Measurements from ENCODE around the gene COBLL1. TPM values are rescaled to one million over a fixed set of nuclear protein-coding genes. Genes with fewer than 3 reads are reported as not detected.

Gene COBLL1
- total and polyA plus RNA-seq, 4 donors = 16.3 to 114 (median 36.4) TPM

DNA sequence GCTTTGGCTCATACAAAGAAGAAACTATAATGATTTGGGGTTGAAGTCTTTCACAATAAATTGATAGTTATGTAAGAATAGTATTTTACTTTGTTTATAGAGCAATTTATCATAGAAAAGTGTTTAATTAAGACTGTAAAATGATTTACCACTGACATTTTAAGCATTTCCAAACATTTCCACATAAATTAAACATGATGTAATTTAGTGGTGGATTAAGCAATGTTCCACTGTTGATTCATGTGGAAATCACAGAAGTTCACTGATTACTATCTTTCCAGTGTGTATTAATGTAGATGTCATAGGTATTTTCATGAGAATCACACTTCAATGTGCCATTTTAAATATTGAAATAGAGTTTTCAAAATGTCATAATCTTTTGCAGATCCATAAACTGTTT lies 180.3 kb downstream of the COBLL1 start:
- no peak for DNase-seq (ENCODE audit: low spot score)
- no peak overlapping the region for H3K9ac ChIP-seq (ENCODE audit: low read depth in 1 of 2, low read length in 2 of 2)
- TF ChIP-seq, protein P1, sequence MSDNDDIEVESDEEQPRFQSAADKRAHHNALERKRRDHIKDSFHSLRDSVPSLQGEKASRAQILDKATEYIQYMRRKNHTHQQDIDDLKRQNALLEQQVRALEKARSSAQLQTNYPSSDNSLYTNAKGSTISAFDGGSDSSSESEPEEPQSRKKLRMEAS (IDR thresholded peaks at IDR 0.05) = no peak
- peak; percentile 53 for TF ChIP-seq YY1 (IDR thresholded peaks at IDR 0.05)
- TF ChIP-seq RXRA (IDR thresholded peaks at IDR 0.05) = peak; percentile 28 to 64
- peak; percentile 25 to 48 for TF ChIP-seq HNF4A (conservative IDR thresholded peaks at IDR 0.05)
- TF ChIP-seq FOXA2 (IDR thresholded peaks at IDR 0.05) = peak; percentile 78
- TF ChIP-seq, protein P2, sequence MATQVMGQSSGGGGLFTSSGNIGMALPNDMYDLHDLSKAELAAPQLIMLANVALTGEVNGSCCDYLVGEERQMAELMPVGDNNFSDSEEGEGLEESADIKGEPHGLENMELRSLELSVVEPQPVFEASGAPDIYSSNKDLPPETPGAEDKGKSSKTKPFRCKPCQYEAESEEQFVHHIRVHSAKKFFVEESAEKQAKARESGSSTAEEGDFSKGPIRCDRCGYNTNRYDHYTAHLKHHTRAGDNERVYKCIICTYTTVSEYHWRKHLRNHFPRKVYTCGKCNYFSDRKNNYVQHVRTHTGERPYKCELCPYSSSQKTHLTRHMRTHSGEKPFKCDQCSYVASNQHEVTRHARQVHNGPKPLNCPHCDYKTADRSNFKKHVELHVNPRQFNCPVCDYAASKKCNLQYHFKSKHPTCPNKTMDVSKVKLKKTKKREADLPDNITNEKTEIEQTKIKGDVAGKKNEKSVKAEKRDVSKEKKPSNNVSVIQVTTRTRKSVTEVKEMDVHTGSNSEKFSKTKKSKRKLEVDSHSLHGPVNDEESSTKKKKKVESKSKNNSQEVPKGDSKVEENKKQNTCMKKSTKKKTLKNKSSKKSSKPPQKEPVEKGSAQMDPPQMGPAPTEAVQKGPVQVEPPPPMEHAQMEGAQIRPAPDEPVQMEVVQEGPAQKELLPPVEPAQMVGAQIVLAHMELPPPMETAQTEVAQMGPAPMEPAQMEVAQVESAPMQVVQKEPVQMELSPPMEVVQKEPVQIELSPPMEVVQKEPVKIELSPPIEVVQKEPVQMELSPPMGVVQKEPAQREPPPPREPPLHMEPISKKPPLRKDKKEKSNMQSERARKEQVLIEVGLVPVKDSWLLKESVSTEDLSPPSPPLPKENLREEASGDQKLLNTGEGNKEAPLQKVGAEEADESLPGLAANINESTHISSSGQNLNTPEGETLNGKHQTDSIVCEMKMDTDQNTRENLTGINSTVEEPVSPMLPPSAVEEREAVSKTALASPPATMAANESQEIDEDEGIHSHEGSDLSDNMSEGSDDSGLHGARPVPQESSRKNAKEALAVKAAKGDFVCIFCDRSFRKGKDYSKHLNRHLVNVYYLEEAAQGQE (IDR thresholded peaks at IDR 0.05) = no peak
- no peak for TF ChIP-seq GABPA (IDR thresholded peaks at IDR 0.05 in 1 of 2, conservative IDR thresholded peaks at IDR 0.05 in 1 of 2)
- no peak for TF ChIP-seq TAF1 (conservative IDR thresholded peaks at IDR 0.05)
- peak; percentile 30 for TF ChIP-seq SP1 (IDR thresholded peaks at IDR 0.05)
- peak; percentile 35 for TF ChIP-seq ZBTB33 (IDR thresholded peaks at IDR 0.05)
- no peak for TF ChIP-seq CTCF (IDR thresholded peaks at IDR 0.05; ENCODE audit: low read depth, low read length, missing input control)
- peak; percentile 9 to 14 for TF ChIP-seq RAD21 (IDR thresholded peaks at IDR 0.05)
- TF ChIP-seq FOXA1 (IDR thresholded peaks at IDR 0.05) = peak; percentile 53
- TF ChIP-seq EGR1 (IDR thresholded peaks at IDR 0.05; ENCODE audit: low read depth in 2 of 2) = no peak
- TF ChIP-seq ATF3 (IDR thresholded peaks at IDR 0.05) = peak; percentile 49
- no peak for TF ChIP-seq NR2F2 (IDR thresholded peaks at IDR 0.05)
- no peak for TF ChIP-seq HNF4G (IDR thresholded peaks at IDR 0.05)
- peak in 1 of 2 donors; percentile 34 for TF ChIP-seq JUND (IDR thresholded peaks at IDR 0.05)
- H3K36me3 ChIP-seq (ENCODE audit: control insufficient read depth in 4 of 4, insufficient read depth in 3 of 4, low read depth in 1 of 4, low read length in 3 of 4) = no peaks in the 10 kb centered on the region
- no peak overlapping the region for H3K4me3 ChIP-seq (ENCODE audit: low read depth in 1 of 3, low read length in 3 of 3)
- H3K27ac ChIP-seq (ENCODE audit: low read depth in 1 of 2, low read length in 2 of 2) = no peak overlapping the region
- H3K4me1 ChIP-seq (ENCODE audit: control insufficient read depth in 4 of 4, insufficient read depth in 4 of 4, low read length in 3 of 4) = peaks cover 0 to 4% (median 2%) of the 10 kb centered on the region in 4 donors
- H3K27me3 ChIP-seq (ENCODE audit: control insufficient read depth in 4 of 4, insufficient read depth in 4 of 4, low read length in 3 of 4) = no peaks in the 10 kb centered on the region
- H3K9me3 ChIP-seq (ENCODE audit: control insufficient read depth in 4 of 4, low read length in 3 of 4) = no peaks in the 10 kb centered on the region
